ENCODE data around the gene XYLT1.
"Not testable (repeated sequence)": the region's sequence is repeated elsewhere in the genome, so short reads cannot be mapped to it uniquely, and the experiment has no call there.

The XYLT1 gene

DNA sequence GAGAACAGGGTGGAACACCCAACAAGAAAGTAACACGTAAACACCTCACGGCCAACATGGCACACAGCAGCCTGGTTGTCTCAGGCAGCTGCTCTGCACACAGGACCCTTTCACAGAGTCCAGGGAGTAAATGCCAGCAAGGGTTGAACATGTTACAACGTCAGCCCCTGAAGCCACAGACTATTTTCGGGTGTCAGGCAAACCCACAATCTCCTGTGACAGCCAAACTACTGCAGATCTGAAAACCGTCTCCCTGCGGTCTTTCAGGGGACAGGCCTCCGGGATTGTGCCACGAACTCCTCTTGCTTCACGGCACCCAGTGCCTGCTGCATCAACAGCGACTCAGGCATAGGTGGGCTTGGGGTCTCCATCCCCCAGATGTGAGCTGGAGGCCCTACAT lies 127.7 kb downstream of the XYLT1 start:
- in situ Hi-C loops (cut with HindIII; ENCODE audit: low sequenced_read_pairs), result no loop called here

DNA sequence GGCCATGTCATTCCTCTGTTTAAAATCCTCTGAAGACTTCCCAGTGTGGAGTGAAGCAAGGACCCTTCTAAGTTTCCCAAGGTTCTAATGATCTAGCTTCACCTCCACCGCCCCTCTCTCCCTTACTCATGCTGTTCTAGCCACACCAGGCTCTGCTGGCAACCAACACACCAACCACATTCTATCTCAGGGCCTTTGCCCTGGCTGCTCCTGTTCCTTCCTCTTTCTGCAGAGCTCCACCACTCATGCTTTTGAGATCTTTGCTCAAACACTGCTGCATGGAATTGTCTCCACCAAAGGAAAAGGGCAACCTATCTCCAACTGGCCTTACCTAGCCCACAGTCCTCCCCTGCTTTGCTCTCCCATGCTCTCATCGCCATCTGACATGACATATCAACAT lies 128.7 kb downstream of the XYLT1 start:
- in situ Hi-C loops (cut with HindIII; ENCODE audit: low sequenced_read_pairs), result no loop called here

DNA sequence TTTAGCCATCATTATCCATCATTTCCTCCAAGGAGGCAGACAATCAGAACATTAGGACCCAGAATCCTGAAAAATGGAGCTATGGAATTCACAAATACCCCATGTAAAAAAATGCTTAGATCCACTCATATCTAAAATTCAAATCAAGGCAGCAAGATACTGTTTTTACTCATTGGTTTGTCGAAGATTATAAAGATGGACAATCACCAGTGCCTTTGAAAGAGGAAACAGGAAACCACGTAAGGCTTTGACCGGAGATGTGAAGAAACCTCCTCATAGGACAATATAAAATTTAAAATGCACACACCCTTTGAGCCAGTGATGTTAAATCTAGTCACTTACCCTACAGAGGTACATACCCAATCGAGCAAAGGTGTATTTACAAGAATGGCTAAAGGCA lies 130.0 kb downstream of the XYLT1 start:
- in situ Hi-C loops (cut with HindIII; ENCODE audit: low sequenced_read_pairs), result no loop called here

DNA sequence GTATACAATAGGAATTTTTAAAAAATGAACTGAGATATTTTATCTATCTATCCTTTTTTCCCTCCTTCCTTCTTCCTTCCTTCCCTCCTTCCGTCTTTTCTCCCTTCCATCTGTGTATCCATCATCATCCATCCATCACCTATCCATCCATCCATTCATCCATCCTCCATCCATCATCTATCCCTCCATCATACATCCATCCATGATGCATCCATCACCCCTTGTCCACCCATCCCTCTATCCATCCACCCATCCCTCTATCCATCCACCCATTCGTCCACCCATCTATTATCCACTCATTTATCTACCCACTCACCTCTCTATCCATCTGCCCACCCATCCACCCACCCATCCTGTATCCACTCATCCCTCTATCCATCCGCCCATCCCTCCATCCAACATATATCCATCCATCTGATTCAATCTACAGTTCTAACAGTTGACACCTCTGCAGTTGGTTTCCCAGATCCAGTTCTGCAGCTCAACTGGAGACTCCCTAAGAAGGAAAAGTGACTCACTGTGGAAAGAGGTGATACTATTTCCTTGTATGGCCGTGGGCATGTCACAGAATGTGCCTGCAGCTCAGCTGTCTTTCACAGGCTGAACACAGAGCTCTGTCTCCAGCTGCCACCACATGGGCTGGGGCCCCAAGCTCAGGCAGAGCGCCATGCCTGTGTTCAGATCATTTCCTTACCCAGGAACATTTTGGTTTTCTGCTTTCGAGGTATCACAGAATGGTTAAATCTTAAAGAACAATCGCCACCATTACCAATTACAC lies 130.8 kb downstream of the XYLT1 start:
- in situ Hi-C loops (cut with HindIII; ENCODE audit: low sequenced_read_pairs), result no loop called here

DNA sequence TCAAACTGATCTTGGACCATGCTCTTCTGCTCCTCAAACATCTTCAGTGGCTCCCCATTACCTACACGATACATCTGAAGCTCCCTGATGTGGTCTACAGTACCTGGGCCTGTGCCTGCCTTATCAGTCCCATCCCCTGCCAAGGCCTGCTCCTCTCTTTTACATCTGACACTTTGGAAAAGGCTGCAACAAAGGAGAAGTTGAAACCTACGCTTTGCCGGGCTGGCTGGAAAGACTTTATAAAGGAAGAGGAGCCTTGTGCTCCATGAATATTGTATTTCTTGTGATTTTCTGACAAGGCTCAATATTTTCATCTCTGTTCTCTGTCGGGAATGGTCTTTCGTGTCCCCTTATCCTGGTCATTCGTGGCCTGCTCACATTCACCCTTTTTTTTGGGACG lies 132.5 kb downstream of the XYLT1 start:
- in situ Hi-C loops (cut with HindIII; ENCODE audit: low sequenced_read_pairs), result no loop called here

DNA sequence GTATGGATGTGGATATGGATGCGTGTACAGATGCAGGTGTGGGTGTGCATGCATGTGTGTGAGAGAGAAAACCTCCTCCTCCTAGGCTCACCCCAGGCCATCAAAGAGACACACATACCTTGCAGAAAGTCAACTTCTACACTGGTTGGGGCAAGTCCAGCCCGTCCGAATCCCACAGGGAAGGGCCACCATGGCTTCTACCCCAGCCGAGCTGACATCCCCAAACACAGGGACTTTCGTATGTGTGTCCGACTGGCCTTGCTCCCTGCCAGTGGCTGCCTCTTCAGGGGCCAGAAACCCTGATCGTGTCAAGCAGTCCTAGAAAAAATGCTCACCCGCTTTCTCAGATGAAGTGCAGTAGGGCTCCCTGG lies 134.2 kb downstream of the XYLT1 start:
- in situ Hi-C loops (cut with HindIII; ENCODE audit: low sequenced_read_pairs), result no loop called here

DNA sequence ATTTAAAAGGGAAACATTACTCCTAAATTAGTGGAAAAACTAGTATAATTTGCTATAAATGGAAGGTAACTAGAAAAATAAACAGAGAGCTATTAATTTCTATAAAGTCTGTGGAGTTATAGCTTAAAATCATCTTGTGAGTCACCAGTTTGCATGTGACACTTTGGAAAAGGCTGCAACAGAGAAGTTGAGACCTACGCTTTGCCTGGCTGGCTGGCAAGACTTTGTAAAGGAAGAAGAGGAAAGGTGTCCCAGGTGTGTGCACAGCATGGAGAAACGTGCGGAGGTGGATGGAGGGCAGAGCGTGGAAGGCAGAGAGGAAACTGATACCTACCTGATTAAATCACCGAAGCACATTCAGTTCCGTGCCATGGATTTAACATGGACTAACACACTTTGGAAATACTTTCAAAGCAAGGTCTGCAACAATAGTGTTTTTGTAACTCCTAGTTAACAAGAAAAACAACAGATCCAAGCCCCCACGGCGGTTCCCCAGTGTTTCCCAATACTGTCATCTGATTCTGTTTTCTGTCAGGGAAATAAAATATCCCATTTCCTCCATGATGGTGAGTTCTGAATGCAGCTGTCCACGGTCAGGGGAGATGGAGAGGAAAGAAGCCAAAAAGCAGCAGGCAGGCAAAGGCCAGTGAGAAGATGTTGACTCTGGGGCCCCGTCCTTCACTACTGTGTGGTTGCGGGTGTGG lies 134.8 kb downstream of the XYLT1 start:
- in situ Hi-C loops (cut with HindIII; ENCODE audit: low sequenced_read_pairs), result no loop called here

DNA sequence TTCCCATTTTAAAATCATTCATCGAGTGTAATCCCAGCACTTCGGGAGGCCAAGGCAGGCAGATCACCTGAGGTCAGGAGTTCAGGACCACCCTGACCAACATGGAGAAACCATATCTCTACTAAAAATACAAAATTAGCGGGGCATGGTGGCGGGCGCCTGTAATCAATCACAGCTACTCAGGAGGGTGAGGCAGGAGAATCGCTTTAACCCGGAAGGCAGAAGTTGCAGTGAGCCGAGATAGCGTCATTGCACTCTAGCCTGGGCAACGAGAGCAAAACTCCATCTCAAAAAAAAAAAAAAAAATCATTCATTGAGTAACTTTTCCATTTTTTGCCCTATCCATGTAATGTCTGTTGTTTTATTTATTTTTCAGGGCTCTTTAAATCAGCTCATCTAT lies 135.4 kb downstream of the XYLT1 start:
- in situ Hi-C loops (cut with HindIII; ENCODE audit: low sequenced_read_pairs), result not testable (repeated sequence)

DNA sequence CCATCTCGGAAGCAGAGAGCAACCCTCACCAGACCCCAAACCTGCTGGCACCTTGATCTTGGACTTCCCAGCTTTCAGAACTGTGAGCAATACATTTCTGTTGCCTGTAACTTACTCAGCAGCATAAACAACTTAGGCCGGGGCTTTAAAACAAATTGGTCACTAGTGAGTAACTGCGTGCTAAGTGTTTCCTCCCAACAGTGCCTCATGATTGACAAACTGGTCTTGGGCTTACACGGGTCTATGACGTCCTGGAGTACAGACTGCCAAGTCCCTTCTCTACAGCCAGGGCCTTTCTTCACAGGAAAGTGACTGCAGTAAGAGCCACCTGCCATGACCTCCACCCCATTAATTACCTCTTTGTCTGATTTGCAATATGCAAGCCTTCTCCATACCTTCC lies 136.7 kb downstream of the XYLT1 start:
- in situ Hi-C loops (cut with HindIII; ENCODE audit: low sequenced_read_pairs), result no loop called here

DNA sequence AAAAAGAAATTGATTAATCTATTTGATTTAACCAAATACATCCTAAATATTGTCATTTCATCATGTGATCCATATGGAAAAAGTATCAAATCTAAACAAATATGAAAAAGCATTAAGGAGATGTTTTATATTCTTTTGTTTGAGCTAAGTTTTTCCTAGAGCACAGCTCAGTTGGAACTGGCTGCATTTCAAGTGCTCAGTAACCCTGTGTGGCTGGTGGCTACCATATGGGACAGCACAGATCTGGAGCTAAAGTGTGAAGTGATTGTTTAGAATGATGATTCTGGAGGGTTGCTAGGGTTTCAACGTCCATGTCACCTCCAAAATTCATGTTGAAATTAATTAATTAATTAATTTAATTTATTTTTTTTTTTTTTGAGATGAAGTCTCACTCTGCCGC lies 137.5 kb downstream of the XYLT1 start:
- in situ Hi-C loops (cut with HindIII; ENCODE audit: low sequenced_read_pairs), result no loop called here

DNA sequence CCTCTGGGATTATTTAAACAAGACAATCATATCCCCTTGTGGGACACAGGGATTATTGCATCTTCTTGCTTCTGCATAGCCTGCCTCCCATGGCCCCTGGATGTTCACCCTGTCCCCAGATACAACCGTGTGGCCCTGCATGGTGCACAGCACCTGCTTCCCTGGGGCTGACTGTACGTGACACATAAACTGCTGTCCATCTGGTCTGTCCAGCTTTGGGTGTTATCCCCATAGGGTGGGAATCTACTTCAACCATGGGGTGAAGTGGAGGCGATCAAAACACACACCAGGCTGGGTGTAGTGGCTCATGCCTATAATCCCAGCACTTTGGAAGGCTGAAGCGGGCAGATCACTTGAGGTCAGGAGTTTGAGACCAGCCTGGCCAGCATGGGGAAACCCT lies 138.8 kb downstream of the XYLT1 start:
- in situ Hi-C loops (cut with HindIII; ENCODE audit: low sequenced_read_pairs), result no loop called here

DNA sequence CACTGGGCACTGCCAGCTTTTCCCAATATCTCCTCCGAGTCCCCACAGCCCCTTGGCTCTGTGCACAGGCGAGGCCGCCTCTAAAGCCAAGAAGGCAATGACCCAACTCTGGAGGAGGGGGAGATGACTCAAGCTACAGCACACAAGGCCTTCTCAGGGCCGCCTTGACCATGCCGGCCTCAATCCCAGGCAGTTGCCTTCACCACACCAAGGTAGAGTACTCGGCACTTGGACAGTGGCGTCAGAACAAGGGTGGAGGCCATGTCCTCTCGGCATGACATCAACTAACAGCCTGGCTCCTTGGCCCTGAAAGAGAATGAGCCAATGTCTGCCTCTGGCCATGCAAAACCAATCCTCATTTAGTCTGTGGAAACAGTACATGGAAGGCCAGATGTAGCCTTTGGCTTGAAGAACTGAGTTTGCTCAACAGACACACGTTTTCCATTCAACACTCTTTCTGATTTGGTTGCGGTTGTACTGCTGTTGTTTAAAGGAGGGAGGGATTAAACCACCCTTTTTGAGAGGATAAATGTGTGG lies 139.6 kb downstream of the XYLT1 start:
- in situ Hi-C loops (cut with HindIII; ENCODE audit: low sequenced_read_pairs), result no loop called here

DNA sequence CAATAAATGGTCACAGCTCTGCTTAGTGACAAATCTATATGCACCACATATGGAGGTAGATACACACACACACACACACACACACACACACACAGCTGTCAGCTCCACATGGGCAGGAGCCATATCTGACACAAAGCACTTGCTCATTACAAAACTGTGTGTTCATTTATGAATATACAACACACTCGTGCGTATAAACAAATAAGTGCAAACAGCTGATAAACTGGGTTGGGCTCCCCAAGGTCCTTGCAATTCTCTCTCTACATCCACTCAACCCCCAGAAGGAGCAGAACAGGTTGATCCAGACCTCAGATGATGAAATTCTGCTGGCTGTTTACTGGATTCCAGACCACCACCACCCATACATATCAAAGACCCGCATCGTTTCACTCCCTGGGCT lies 140.7 kb downstream of the XYLT1 start:
- in situ Hi-C loops (cut with HindIII; ENCODE audit: low sequenced_read_pairs), result no loop called here

DNA sequence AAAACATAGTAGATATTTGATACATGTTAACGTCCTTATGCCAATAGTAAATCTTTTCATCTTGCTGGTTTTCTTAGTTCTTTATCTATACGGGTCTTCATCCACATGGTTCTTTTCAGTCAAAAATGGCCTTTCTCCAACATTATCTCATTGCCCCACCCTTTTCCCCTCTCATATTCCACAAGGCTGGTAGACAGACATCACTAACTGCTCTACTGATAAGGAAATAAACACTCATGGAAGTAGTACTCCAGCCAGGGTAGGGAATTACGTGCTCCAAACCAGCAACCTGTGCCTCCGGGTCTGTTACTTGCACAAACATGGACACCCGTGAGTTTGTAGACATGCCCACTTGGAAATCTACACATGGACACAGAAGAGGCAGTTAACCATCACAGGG lies 141.4 kb downstream of the XYLT1 start:
- in situ Hi-C loops (cut with HindIII; ENCODE audit: low sequenced_read_pairs), result no loop called here

DNA sequence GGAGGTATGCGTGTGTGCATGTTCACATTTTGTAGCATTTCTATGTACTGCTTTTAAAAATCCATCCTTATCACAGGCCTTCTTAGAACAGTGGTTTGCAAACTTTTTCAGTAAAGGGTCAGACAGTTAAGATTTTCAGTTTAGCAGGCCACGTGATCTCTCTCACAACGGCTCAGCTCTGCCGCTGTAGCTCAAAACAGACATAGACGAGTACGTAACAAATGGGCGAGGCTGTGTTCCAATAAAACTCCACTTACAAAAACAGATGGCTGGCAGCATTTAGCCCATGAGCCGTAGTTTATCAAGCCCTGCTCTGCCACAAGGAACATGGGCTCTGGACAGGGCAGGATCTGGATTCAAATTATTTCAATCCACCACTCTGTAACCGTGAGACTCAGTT lies 141.8 kb downstream of the XYLT1 start:
- in situ Hi-C loops (cut with HindIII; ENCODE audit: low sequenced_read_pairs), result no loop called here

DNA sequence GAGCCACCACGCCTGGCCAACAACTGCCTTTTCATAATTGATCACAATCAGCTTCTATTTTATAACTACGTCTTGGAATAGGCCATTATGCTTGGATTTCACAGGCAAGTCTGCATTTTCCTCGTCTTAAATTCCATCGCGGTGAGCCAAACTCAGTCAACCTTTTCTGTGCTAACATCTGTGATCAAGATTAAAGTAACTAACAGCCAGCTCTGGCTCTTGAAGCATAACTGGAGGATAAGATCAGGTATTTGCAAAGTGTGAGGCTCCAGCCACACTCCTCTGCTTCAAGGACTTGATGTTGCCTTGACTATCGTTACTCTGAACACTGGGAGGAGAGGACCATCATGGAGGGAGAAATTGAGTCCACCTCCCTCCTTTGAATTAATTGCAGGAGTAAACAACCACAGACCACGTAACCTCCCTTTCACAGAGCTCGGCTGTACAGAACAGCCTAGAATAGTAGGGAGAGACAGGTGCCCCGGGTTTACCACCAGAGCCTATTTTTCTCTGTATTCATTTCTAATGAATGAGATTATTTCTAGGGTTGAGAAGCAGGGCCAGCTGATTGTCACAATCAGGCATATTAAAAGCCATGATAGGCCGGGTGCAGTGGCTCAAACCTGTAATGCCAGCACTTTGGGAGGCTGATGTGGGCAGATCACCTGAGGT lies 143.0 kb downstream of the XYLT1 start:
- in situ Hi-C loops (cut with HindIII; ENCODE audit: low sequenced_read_pairs), result no loop called here

DNA sequence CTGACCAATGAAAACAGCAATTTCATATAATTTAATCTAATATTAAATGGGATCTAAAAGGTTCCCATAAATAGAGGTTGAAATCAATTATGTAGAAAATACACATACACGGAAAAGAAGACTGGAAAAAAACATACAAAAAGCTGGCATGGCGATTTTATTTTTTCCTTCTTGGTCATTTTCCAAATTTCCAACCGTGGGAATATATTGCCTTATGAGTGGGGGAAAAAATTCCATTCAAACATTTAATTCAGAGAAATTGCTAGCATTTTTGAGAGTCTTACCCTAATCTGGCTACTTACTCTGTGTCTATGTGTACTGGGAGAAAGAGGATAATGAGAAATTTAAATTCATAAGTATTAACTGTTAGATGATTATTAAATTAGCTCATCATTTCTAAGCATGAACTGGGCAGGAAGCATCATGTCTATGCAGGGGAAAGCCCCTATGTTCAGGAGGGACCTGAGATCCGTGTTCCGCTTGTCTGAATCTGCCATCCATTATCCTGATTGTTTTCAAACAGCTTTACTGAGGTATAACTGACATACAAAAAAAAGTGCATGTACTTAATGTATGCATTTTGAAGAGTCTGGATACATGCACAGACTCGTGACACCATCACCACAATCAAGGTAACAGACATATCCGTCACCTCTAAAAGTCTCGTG lies 145.2 kb downstream of the XYLT1 start:
- in situ Hi-C loops (cut with HindIII; ENCODE audit: low sequenced_read_pairs), result no loop called here

DNA sequence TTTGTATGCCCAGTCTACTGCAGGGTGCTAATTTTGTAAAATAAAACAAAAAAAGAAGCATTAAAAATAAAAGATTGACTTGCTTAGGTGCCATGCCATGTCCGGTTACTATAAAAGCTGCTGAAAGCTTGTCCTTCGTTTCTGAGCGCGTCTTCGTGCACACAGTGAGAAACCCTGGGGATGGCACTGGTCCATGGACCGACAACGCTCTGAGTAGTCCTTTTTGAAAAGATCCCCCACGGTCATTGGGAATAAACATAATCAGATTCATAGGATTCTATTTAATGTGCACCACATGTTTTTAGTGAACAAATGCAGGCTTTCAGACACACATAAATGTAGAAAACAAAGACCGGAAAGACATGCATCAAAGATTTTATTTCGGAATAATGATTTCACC lies 146.3 kb downstream of the XYLT1 start:
- in situ Hi-C loops (cut with HindIII; ENCODE audit: low sequenced_read_pairs), result no loop called here

DNA sequence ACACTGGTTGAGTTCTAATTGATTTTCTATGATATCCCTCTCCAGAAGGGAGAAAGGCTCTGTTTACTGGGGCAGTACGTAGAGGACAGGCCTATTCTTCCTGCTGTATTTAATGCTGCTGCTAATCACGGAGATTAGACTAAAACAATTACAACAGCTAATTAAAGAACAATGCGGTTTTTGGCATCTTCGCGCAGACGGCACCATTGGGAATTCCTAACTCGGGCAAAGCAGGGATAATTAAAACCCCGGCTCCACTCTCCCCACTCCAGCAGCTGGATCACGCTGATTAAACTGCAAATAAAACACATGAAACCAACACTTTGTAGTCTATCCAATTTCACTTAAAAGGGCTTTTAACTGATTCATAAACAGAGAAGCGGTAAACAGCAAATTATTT lies 147.6 kb downstream of the XYLT1 start:
- in situ Hi-C loops (cut with HindIII; ENCODE audit: low sequenced_read_pairs), result no loop called here

DNA sequence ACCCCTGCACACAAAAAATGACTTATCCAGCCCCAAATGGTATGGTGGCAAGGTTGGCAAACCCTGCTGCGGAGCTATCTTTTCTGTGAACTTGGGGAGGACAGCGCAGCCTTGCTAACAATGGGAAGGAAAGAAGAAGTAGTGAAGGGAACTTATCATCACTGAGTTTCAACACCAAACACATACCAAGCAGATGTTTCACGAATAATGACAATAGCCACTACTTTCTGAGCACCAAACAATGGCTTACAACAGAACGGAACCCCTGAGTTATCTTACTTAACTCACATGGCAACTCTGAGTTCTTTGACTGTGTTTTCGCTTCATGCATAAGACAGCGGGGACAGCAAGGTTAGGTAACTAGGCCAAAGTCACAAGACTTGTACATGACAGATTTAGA lies 148.9 kb downstream of the XYLT1 start:
- in situ Hi-C loops (cut with HindIII; ENCODE audit: low sequenced_read_pairs), result no loop called here

DNA sequence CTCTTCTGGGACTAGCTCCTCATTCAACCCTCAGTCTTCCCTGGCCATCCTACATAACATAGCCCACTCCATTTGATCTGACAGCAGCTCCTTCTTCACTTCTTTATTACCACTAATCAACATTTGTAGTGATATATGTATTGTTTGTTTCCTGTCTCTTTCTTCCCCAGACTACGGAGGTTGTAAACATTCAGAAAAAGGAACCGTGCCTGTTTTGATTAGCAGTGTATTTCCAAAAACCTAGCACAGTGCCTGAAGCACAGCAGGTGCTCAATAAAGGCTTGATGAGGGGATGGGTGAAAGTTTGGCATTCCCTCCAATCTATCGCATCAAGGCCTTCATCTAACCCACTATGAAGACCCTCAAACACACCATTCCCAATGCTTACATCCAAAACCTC lies 150.8 kb downstream of the XYLT1 start:
- in situ Hi-C loops (cut with HindIII; ENCODE audit: low sequenced_read_pairs), result no loop called here

All from endothelial cell of hepatic sinusoid (primary cell).